GM20000 (cell line): ENCODE results near the gene CDK14.
"Not testable (repeated sequence)": the region's sequence is repeated elsewhere in the genome, so short reads cannot be mapped to it uniquely, and the experiment has no call there.

Experiments used
- DNase-seq: peaks from one replicate; pipeline ENCODE4 v3.0.0; 2012; ENCODE audit warnings: low spot score
- CTCF ChIP-seq: IDR thresholded peaks from 2 replicates; pipeline ENCODE4 v1.5.1; 2012; ENCODE audit warnings: mild to moderate bottlenecking, control low read depth; ENCODE audit errors: extremely low read depth, missing control alignments

The CDK14 gene

GRCh38 chr7:91164506-91164905 lies 568.4 kb downstream of the CDK14 start:
- DNase-seq: no peak

GRCh38 chr7:91165006-91165845 lies 569.1 kb downstream of the CDK14 start:
- no peak for TF ChIP-seq CTCF
- DNase-seq: peak; percentile 44

More at GRCh38 chr7:91164506-91164905, 568.4 kb downstream of the CDK14 start:
- TF ChIP-seq CTCF: no peak

GRCh38 chr7:91165846-91166230 lies 569.7 kb downstream of the CDK14 start:
- TF ChIP-seq CTCF: no peak
- no peak for DNase-seq

GRCh38 chr7:91168871-91169829 lies 573.0 kb downstream of the CDK14 start:
- no peak for DNase-seq
- no peak for TF ChIP-seq CTCF

GRCh38 chr7:91169830-91170191 lies 573.7 kb downstream of the CDK14 start:
- no peak for DNase-seq

GRCh38 chr7:91173265-91173664 lies 577.1 kb downstream of the CDK14 start:
- not testable (repeated sequence) for DNase-seq

More at GRCh38 chr7:91169830-91170191, 573.7 kb downstream of the CDK14 start:
- no peak for TF ChIP-seq CTCF

GRCh38 chr7:91180746-91181145 lies 584.6 kb downstream of the CDK14 start:
- TF ChIP-seq CTCF: no peak
- no peak for DNase-seq
